WTC11 (cell line): ENCODE data around the gene MYO15A.

Experiments used
- FOXK1 ChIP-seq: sonication (generic); formaldehyde crosslinking; IDR thresholded peaks from 2 replicates; pipeline ENCODE4 v1.8.0; 2022; ENCODE audit warnings: mild to moderate bottlenecking, moderate library complexity, missing genetic modification reagents
- NFE2L1 ChIP-seq: sonication (generic); formaldehyde crosslinking; IDR thresholded peaks from 2 replicates; pipeline ENCODE4 v1.8.1; 2023; ENCODE audit warnings: missing genetic modification reagents
- NR3C1 ChIP-seq: sonication (generic); formaldehyde crosslinking; conservative IDR thresholded peaks from 2 replicates; pipeline ENCODE4 v1.8.1; 2023; ENCODE audit warnings: low read depth, mild to moderate bottlenecking, missing genetic modification reagents
- ZNF138 ChIP-seq: sonication (generic); formaldehyde crosslinking; conservative IDR thresholded peaks from 2 replicates; pipeline ENCODE4 v1.8.1; 2022; ENCODE audit warnings: mild to moderate bottlenecking, moderate library complexity, missing genetic modification reagents
- TF ChIP-seq, protein P1 (sequence below): fragments of 200-600 bp; IDR thresholded peaks from 2 replicates; pipeline ENCODE4 v1.8.0; 2022; ENCODE audit warnings: antibody characterized with exemption
- TF ChIP-seq, protein P2 (sequence below): sonication (generic); formaldehyde crosslinking; IDR thresholded peaks from 2 replicates; pipeline ENCODE4 v1.8.0; 2022; ENCODE audit warnings: mild to moderate bottlenecking, missing genetic modification reagents

DNA sequence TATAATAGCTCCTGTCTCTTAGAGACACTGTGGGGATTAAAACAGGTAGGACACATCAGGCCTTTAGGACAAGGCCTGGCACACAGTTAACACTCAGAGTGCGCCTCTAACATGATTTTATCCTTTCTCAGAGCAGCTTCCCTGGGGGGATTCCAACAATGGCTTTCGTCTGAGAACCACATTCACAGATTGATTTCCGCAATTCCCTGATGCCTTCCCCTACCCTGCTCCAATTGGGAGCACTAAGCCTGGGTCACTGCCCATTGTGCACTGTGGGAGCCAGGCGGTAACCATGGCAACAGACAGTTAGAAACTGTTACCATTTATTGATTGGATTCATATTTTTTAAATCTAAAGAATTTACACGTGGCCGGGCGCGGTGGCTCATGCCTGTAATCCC is 69.2 kb downstream of the MYO15A start:
- TF ChIP-seq, protein P1, sequence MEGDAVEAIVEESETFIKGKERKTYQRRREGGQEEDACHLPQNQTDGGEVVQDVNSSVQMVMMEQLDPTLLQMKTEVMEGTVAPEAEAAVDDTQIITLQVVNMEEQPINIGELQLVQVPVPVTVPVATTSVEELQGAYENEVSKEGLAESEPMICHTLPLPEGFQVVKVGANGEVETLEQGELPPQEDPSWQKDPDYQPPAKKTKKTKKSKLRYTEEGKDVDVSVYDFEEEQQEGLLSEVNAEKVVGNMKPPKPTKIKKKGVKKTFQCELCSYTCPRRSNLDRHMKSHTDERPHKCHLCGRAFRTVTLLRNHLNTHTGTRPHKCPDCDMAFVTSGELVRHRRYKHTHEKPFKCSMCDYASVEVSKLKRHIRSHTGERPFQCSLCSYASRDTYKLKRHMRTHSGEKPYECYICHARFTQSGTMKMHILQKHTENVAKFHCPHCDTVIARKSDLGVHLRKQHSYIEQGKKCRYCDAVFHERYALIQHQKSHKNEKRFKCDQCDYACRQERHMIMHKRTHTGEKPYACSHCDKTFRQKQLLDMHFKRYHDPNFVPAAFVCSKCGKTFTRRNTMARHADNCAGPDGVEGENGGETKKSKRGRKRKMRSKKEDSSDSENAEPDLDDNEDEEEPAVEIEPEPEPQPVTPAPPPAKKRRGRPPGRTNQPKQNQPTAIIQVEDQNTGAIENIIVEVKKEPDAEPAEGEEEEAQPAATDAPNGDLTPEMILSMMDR = no peak
- TF ChIP-seq FOXK1 (CRISPR knock-in tag) = no peak
- TF ChIP-seq ZNF138 (CRISPR knock-in tag) = no peak
- TF ChIP-seq, protein P2, sequence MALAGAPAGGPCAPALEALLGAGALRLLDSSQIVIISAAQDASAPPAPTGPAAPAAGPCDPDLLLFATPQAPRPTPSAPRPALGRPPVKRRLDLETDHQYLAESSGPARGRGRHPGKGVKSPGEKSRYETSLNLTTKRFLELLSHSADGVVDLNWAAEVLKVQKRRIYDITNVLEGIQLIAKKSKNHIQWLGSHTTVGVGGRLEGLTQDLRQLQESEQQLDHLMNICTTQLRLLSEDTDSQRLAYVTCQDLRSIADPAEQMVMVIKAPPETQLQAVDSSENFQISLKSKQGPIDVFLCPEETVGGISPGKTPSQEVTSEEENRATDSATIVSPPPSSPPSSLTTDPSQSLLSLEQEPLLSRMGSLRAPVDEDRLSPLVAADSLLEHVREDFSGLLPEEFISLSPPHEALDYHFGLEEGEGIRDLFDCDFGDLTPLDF = no peak
- no peak for TF ChIP-seq NR3C1
- no peak for TF ChIP-seq NFE2L1
